GM12891 (cell line): ENCODE results near the gene RIIAD1.

Experiments
- PAX5 ChIP-seq: IDR thresholded peaks from 2 replicates; pipeline ENCODE4 v1.6.1; 2011; ENCODE audit warnings: low read length, moderate library complexity, mild to moderate bottlenecking; ENCODE audit not compliant: insufficient read depth, severe bottlenecking
- POLR2A ChIP-seq: IDR thresholded peaks from 2 replicates; pipeline ENCODE4 v1.6.1; 2011; ENCODE audit warnings: low read depth, low read length, control low read depth
- POLR2AphosphoS5 ChIP-seq: IDR thresholded peaks from 2 replicates; pipeline ENCODE4 v1.6.1; 2011; ENCODE audit warnings: low read depth, low read length, control low read depth
- POU2F2 ChIP-seq: IDR thresholded peaks from 2 replicates; pipeline ENCODE4 v1.6.1; 2011; ENCODE audit warnings: low read depth, mild to moderate bottlenecking, control low read depth, low read length, moderate library complexity
- TAF1 ChIP-seq: IDR thresholded peaks from 2 replicates; pipeline ENCODE4 v1.6.1; 2011; ENCODE audit warnings: low read depth, low read length, control low read depth

- TF ChIP-seq POLR2AphosphoS5, result no peak
- no peak for TF ChIP-seq POLR2A
- TF ChIP-seq PAX5, result no peak
- TF ChIP-seq TAF1, result no peak
- TF ChIP-seq POU2F2, result no peak
Observed at GRCh38 chr1:151716771-151717631, 4.3 kb upstream of the RIIAD1 start, which contains the start of gene CELF3.
